ENCODE results near the gene ADTRP. TPM values are rescaled to one million over a fixed set of nuclear protein-coding genes. Genes with fewer than 3 reads are reported as not detected.

Gene ADTRP
- total RNA-seq, 2 donors from 2014 or later = 0.74 to 1.0 TPM

DNA sequence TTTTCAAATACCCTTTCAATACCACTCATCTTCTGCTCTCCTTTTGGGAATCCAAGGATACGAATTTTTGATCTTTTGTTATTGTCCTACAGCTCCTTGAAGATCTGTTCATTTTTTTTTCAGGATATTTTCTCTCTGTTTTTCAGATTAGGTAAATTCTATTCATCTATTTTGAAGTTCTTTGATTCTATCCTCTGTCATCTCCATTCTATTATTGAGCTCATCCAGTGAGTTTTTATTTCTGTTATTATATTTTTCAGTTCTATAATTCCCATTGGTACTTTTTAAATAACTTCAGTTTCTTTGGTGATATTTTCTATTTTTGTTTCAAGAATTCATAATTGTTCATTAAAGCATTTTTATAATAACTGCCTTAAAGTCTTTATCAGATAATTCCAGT, 14.7 kb upstream of the ADTRP start:
- intact Hi-C loops (cut with DNase I) = no loop called here
- H3K4me1 ChIP-seq (replicated peaks) = no peaks in the 10 kb centered on the region
- 97% methylated on average over 1 of the region's 1 CpG for WGBS

DNA sequence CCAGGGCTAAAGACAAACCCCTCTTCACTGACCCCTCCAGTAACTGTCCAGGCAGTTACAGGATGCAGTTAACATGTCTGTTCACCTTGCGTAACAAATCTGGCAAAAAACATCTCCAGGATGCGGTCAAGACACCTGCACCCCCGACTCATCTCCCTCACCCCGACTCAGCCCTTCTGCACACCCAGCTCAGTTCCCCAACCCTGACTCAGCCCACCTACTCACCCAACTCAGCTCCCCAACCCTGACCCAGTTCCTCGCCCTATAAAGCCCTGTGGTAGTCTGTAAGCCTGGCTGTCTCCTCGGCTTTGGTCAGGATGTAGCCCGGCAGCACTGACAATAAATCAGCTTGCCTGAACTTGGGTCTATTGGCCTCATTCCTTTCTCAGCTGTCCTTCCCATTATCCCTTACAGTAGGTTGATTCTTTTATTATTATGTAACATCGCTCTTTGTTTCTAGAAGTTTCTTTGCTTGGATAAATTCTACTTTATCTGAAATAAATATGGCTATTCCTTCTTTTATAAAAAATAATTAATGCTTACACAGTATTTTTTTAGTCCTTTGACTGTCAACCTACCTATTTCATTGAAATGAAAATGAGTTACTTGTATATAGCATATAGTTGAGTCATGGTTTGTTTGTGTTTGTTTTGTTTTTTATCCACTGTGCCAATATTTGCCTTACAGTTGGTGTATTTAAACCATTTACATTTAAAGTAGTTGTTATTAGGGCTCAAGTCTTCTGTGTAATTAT, 12.9 kb upstream of the ADTRP start:
- no peak for DNase-seq (ENCODE audit: low spot score)
- TF ChIP-seq, protein P1, sequence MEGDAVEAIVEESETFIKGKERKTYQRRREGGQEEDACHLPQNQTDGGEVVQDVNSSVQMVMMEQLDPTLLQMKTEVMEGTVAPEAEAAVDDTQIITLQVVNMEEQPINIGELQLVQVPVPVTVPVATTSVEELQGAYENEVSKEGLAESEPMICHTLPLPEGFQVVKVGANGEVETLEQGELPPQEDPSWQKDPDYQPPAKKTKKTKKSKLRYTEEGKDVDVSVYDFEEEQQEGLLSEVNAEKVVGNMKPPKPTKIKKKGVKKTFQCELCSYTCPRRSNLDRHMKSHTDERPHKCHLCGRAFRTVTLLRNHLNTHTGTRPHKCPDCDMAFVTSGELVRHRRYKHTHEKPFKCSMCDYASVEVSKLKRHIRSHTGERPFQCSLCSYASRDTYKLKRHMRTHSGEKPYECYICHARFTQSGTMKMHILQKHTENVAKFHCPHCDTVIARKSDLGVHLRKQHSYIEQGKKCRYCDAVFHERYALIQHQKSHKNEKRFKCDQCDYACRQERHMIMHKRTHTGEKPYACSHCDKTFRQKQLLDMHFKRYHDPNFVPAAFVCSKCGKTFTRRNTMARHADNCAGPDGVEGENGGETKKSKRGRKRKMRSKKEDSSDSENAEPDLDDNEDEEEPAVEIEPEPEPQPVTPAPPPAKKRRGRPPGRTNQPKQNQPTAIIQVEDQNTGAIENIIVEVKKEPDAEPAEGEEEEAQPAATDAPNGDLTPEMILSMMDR (IDR thresholded peaks at IDR 0.05) = no peak
- no peak for TF ChIP-seq POLR2AphosphoS5 (IDR thresholded peaks at IDR 0.05)
- no peak for TF ChIP-seq POLR2A (IDR thresholded peaks at IDR 0.05)
- Histone ChIP-seq H3K27me3 (replicated peaks; ENCODE audit: insufficient read depth) (no peaks in the 10 kb centered on the region), H3K4me1 (replicated peaks) (no peaks in the 10 kb centered on the region), H3K4me3 (no peak overlapping the region), H3K9me3 (no peaks in the 10 kb centered on the region), H3K36me3 (no peaks in the 10 kb centered on the region), H3K27ac (no peak overlapping the region)
- WGBS = 83% methylated on average over 8 of the region's 8 CpGs
- intact Hi-C loops (cut with DNase I) = no loop called here

More for the DNA sequence above, 14.7 kb upstream of the ADTRP start:
- Histone ChIP-seq H3K27me3 (replicated peaks; ENCODE audit: insufficient read depth) (no peaks in the 10 kb centered on the region), H3K36me3 (no peaks in the 10 kb centered on the region), H3K27ac (no peak overlapping the region), H3K4me3 (no peak overlapping the region), H3K9me3 (no peaks in the 10 kb centered on the region)
- no peak for TF ChIP-seq POLR2A (IDR thresholded peaks at IDR 0.05)
- TF ChIP-seq, protein P1 (IDR thresholded peaks at IDR 0.05) = no peak
- TF ChIP-seq POLR2AphosphoS5 (IDR thresholded peaks at IDR 0.05) = no peak
- no peak for DNase-seq (ENCODE audit: low spot score)

DNA sequence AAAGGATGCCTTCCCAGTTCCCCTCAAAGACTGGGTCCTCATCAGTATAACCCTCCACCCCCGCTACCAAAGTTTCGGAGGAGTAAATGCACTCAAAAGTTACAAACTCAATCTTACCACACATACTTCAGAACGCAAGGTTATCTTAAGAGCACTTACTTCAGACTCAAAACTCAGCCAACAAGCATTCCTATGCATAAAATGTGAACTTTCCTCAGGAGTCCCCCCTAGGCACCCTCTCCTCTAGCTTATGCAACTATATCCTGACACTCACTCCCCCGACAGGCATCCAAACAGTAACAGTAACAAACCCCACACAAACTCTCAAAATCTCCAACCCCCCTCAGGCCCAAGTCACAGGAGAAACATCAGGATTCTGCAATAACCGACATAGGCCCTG, 11.1 kb upstream of the ADTRP start:
- no peak overlapping the region for H3K4me3 ChIP-seq
- peaks cover 3% of the 10 kb centered on the region for H3K4me1 ChIP-seq (replicated peaks)
- no peak for DNase-seq (ENCODE audit: low spot score)
- no peak overlapping the region for H3K27ac ChIP-seq
- no peaks in the 10 kb centered on the region for H3K27me3 ChIP-seq (replicated peaks; ENCODE audit: insufficient read depth)
- no peaks in the 10 kb centered on the region for H3K9me3 ChIP-seq
- TF ChIP-seq POLR2AphosphoS5 (IDR thresholded peaks at IDR 0.05) (no peak), POLR2A (IDR thresholded peaks at IDR 0.05) (no peak)
- TF ChIP-seq, protein P1 (IDR thresholded peaks at IDR 0.05) = no peak
- 99% methylated on average over 5 of the region's 5 CpGs for WGBS
- no peaks in the 10 kb centered on the region for H3K36me3 ChIP-seq
- intact Hi-C loops (cut with DNase I) = no loop called here

DNA sequence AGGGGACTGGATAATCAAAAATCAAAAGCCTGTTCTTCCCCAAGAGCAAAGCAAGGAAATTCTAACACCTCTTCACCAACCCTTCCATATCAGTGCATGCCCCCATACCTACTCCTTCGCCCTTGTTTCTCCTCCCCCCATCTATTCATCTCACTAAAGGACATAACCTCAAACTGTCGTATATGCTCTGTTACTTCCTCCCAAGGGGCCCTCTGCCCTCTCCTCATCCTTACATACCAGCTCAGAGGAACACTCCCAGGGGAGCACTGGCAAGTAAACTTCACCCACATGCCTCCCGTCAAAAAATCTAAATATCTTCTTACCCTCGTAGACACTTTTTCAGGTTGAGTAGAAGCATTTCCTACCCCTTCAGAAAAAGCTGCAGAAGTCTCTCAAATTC, 9.4 kb upstream of the ADTRP start:
- Histone ChIP-seq H3K4me3 (no peak overlapping the region), H3K36me3 (no peaks in the 10 kb centered on the region), H3K27me3 (replicated peaks; ENCODE audit: insufficient read depth) (no peaks in the 10 kb centered on the region), H3K4me1 (replicated peaks) (peaks cover 3% of the 10 kb centered on the region), H3K27ac (no peak overlapping the region), H3K9me3 (no peaks in the 10 kb centered on the region)
- WGBS = 85% methylated on average over 4 of the region's 4 CpGs
- DNase-seq (ENCODE audit: low spot score) = no peak
- intact Hi-C loops (cut with DNase I) = no loop called here
- TF ChIP-seq, protein P1 (IDR thresholded peaks at IDR 0.05) = no peak
- TF ChIP-seq POLR2A (IDR thresholded peaks at IDR 0.05) (no peak), POLR2AphosphoS5 (IDR thresholded peaks at IDR 0.05) (no peak)
